ENCODE results near the gene MFSD2B. TPM values are rescaled to one million over a fixed set of nuclear protein-coding genes. Genes with fewer than 3 reads are reported as not detected.
A peak's percentile ranks its signal among the peaks of the same experiment; 100 is the strongest.

Gene MFSD2B
- total RNA-seq, 1 experiment from 2014 or later: 0.39 TPM

GRCh38 chr2:24047703-24048033 is 37.8 kb downstream of the MFSD2B start:
- peak overlapping the region; percentile 90 for H3K4me2 ChIP-seq (ENCODE audit: low read length)
- TSS peak; percentile 66 for BruUV-seq (replicated peaks)

More at GRCh38 chr2:24047703-24048033, 37.8 kb downstream of the MFSD2B start:
- Histone ChIP-seq H3K79me2 (ENCODE audit: insufficient read depth, low read length) (peaks cover 28% of the 10 kb centered on the region), H3K27me3 (ENCODE audit: insufficient read depth, low read length) (no peaks in the 10 kb centered on the region), H2AFZ (ENCODE audit: low read depth, low read length, poor library complexity, severe bottlenecking) (peak overlapping the region; percentile 68), H3K4me3 (replicated peaks in 1 of 2; ENCODE audit: low read depth in 1 of 2, low read length in 2 of 2) (peak overlapping the region; percentile 22 to 86), H4K20me1 (ENCODE audit: insufficient read depth) (no peaks in the 10 kb centered on the region), H3K9ac (ENCODE audit: low read length) (peak overlapping the region; percentile 31), H3K4me1 (ENCODE audit: control insufficient read depth in 1 of 2, insufficient read depth in 2 of 2, low read length in 2 of 2) (peaks cover 13 to 30% of the 10 kb centered on the region in 2 experiments), H3K36me3 (ENCODE audit: control insufficient read depth in 1 of 2, insufficient read depth in 2 of 2, low read length in 2 of 2) (no peaks in the 10 kb centered on the region), H3K9me2 (ENCODE audit: insufficient read depth) (no peaks in the 10 kb centered on the region), H3K9me3 (ENCODE audit: control insufficient read depth in 1 of 2, insufficient read depth in 1 of 2, low read depth in 1 of 2, low read length in 2 of 2) (no peaks in the 10 kb centered on the region), H3K27ac (ENCODE audit: low read depth, low read length) (peak overlapping the region; percentile 21; the same call in 1 of the 2 replicates)
- TF ChIP-seq REST (IDR thresholded peaks at IDR 0.05; ENCODE audit: low read depth): no peak
- no peak for TF ChIP-seq YY1 (IDR thresholded peaks at IDR 0.05; ENCODE audit: extremely low read depth, insufficient replicate concordance, low read depth, low read length)
- peak; percentile 41; the same call in 1 of the 2 replicates for TF ChIP-seq ZFX (IDR thresholded peaks at IDR 0.05)
- no peak for TF ChIP-seq EGR1 (IDR thresholded peaks at IDR 0.05; ENCODE audit: low read depth)
- POLR2A ChIA-PET: interaction anchor here (0.6 to 1.6 kb wide), 10 partner anchors 11 to 127 kb away, joined by 3 to 32 read pairs (median 5); partner anchors contain the start of genes ATAD2B, SF3B6 and TP53I3
- intact Hi-C loops (cut with micrococcal nuclease): loop anchor here (2.0 kb wide), 1 partner anchor 75 kb away; the partner anchor contains the start of genes FAM228B and PFN4
- DNase-seq (ENCODE audit: low read depth, low spot score) (no peak), ATAC-seq (peak; percentile 22)
- CTCF ChIA-PET: interaction anchor here (0.9 to 1.6 kb wide), 4 partner anchors 37 to 223 kb away, joined by 3 to 8 read pairs (median 4); partner anchors contain the start of genes ATAD2B and TP53I3
- RAD21 ChIA-PET (ENCODE audit: low non-redundant PET in 1 of 2, low total read pairs in 2 of 2, uncharacterized antibody in 2 of 2, unreplicated experiment in 2 of 2): interaction anchor here (0.7 kb wide), 2 partner anchors 29 to 1831 kb away, joined by 3 read pairs; no protein-coding TSS in a partner anchor

Measured in HCT116 (cell line).